ENCODE measurements around the gene EPHB1. TPM values are rescaled to one million over a fixed set of nuclear protein-coding genes. Genes with fewer than 3 reads are reported as not detected.

The EPHB1 gene
- total RNA-seq, 4 donors from 2014 or later: 0.82 to 2.2 (median 1.2) TPM

DNA sequence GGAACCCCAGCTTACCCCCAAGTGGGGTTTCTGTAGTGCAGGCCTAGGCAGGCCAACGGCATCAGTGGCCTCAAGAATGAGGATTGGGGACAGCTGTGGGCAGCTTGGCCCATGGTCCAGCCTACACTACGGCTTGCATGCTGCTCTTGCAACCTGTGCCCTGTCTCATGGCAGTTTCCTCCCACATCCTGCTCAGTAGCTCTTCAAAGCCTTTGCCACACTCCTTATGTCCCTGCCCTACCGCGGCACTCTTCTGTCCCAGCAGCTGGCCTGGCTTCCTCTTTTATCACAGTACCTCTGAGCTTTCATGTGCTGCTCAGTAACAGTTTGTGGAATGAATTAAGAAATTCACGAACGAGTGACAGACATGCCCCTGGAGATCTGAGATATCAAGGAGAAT is 431.0 kb downstream of the EPHB1 start:
- TF ChIP-seq EP300 (IDR thresholded peaks at IDR 0.05; ENCODE audit: low read depth) (no peak), POLR2AphosphoS5 (IDR thresholded peaks at IDR 0.05) (no peak), POLR2A (IDR thresholded peaks at IDR 0.05) (no peak), CTCF (IDR thresholded peaks at IDR 0.05) (no peak)
- in situ Hi-C loops (cut with MboI; ENCODE audit: low pct_ligation_motif_present in 1 of 4, low pct_unique_long_range_greater_than_20kb in 1 of 4, low sequenced_read_pairs in 3 of 4) (no loop called here), intact Hi-C loops (cut with DNase I; ENCODE audit: low total_unique reads) (no loop called here)
- WGBS, 2 donors (ENCODE audit: low coverage in 1 of 2): 70 to 80% methylated on average over 2 to 6 of the region's 6 CpGs
- Histone ChIP-seq H3K9me3 (no peaks in the 10 kb centered on the region), H3K27me3 (no peaks in the 10 kb centered on the region), H3K4me3 (no peak overlapping the region), H3K36me3 (no peaks in the 10 kb centered on the region), H3K4me1 (no peaks in the 10 kb centered on the region), H3K27ac (no peak overlapping the region)
- no peak for DNase-seq

GRCh38 chr3:135228201-135228600 is 433.1 kb downstream of the EPHB1 start:
- Histone ChIP-seq H3K27ac (no peak overlapping the region), H3K27me3 (no peaks in the 10 kb centered on the region), H3K4me3 (no peak overlapping the region), H3K4me1 (no peaks in the 10 kb centered on the region), H3K36me3 (no peaks in the 10 kb centered on the region), H3K9me3 (no peaks in the 10 kb centered on the region)
- TF ChIP-seq EP300 (IDR thresholded peaks at IDR 0.05; ENCODE audit: low read depth) (no peak), POLR2A (IDR thresholded peaks at IDR 0.05) (no peak), POLR2AphosphoS5 (IDR thresholded peaks at IDR 0.05) (no peak), CTCF (IDR thresholded peaks at IDR 0.05) (no peak)
- intact Hi-C loops (cut with DNase I; ENCODE audit: low total_unique reads): no loop called here
- WGBS, 2 donors (ENCODE audit: low coverage in 1 of 2): 61 to 71% methylated on average over 3 of the region's 3 CpGs
- DNase-seq: no peak
- in situ Hi-C loops (cut with MboI; ENCODE audit: low pct_ligation_motif_present in 1 of 4, low pct_unique_long_range_greater_than_20kb in 1 of 4, low sequenced_read_pairs in 3 of 4): no loop called here

GRCh38 chr3:135229018-135229495 is 434.0 kb downstream of the EPHB1 start:
- DNase-seq: no peak
- Histone ChIP-seq H3K27me3 (no peaks in the 10 kb centered on the region), H3K4me3 (no peak overlapping the region), H3K9me3 (no peaks in the 10 kb centered on the region), H3K27ac (no peak overlapping the region), H3K36me3 (no peaks in the 10 kb centered on the region), H3K4me1 (no peaks in the 10 kb centered on the region)
- intact Hi-C loops (cut with DNase I; ENCODE audit: low total_unique reads): no loop called here
- no peak for TF ChIP-seq EP300 (IDR thresholded peaks at IDR 0.05; ENCODE audit: low read depth)
- no peak for TF ChIP-seq POLR2AphosphoS5 (IDR thresholded peaks at IDR 0.05)
- no peak for TF ChIP-seq POLR2A (IDR thresholded peaks at IDR 0.05)
- TF ChIP-seq CTCF (IDR thresholded peaks at IDR 0.05): no peak
- WGBS, 2 donors (ENCODE audit: low coverage in 1 of 2): 36 to 38% methylated on average over 1 to 5 of the region's 5 CpGs
- in situ Hi-C loops (cut with MboI; ENCODE audit: low pct_ligation_motif_present in 1 of 4, low pct_unique_long_range_greater_than_20kb in 1 of 4, low sequenced_read_pairs in 3 of 4): no loop called here

- intact Hi-C loops (cut with DNase I; ENCODE audit: low total_unique reads): no loop called here
Measured at GRCh38 chr3:135231737-135232136, 436.7 kb downstream of the EPHB1 start.

More at GRCh38 chr3:135231737-135232136, 436.7 kb downstream of the EPHB1 start:
- no peaks in the 10 kb centered on the region for H3K9me3 ChIP-seq
- H3K4me1 ChIP-seq: no peaks in the 10 kb centered on the region
- no peak overlapping the region for H3K4me3 ChIP-seq
- H3K27me3 ChIP-seq: no peaks in the 10 kb centered on the region
- in situ Hi-C loops (cut with MboI; ENCODE audit: low pct_ligation_motif_present in 1 of 4, low pct_unique_long_range_greater_than_20kb in 1 of 4, low sequenced_read_pairs in 3 of 4): no loop called here
- H3K36me3 ChIP-seq: no peaks in the 10 kb centered on the region
- DNase-seq: no peak
- 28 to 29% methylated on average over 2 of the region's 2 CpGs for WGBS, 2 donors (ENCODE audit: low coverage in 1 of 2)
- TF ChIP-seq POLR2A (IDR thresholded peaks at IDR 0.05) (no peak), POLR2AphosphoS5 (IDR thresholded peaks at IDR 0.05) (no peak), CTCF (IDR thresholded peaks at IDR 0.05) (no peak)
- H3K27ac ChIP-seq: no peak overlapping the region

Measured in transverse colon (tissue), 4 donors.